DOHH2 (cell line): ENCODE data around the gene LIMS1.
"Not testable (repeated sequence)": the region's sequence is repeated elsewhere in the genome, so short reads cannot be mapped to it uniquely, and the experiment has no call there.

Experiments
- EZH2phosphoT487 ChIP-seq: fragments of 200-600 bp; sonication (generic); IDR thresholded peaks from 2 replicates; pipeline ENCODE4 v1.6.1; 2017; ENCODE audit warnings: borderline replicate concordance, mild to moderate bottlenecking, antibody characterized with exemption, low read length, moderate library complexity, mixed read lengths
- TF ChIP-seq, protein P1 (sequence below): fragments of 200-600 bp; sonication (generic); IDR thresholded peaks from one replicate; pipeline ENCODE4 v1.5.1; 2014; ENCODE audit warnings: antibody characterized with exemption, mild to moderate bottlenecking, low read depth, low read length; ENCODE audit not compliant: poor library complexity, severe bottlenecking

DNA sequence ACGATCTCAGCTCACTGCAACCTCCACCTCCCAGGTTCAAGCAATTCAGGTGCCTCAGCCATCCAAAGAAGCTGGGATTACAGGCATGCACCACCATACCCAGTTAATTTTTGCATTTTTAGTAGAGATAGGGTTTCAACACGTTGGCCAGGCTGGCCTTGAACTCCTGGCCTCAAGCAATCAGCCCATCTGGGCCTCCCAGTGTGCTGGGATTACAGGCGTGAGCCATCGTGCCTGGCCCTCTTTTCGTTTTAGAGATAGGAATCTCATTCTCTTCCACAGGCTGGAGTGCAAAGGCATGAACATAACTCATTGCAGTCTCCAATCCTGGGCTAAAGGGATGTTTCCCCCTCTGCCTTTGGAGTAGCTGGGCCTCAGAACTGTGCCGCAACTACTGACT, 182.7 kb downstream of the LIMS1 start:
- TF ChIP-seq, protein P1, sequence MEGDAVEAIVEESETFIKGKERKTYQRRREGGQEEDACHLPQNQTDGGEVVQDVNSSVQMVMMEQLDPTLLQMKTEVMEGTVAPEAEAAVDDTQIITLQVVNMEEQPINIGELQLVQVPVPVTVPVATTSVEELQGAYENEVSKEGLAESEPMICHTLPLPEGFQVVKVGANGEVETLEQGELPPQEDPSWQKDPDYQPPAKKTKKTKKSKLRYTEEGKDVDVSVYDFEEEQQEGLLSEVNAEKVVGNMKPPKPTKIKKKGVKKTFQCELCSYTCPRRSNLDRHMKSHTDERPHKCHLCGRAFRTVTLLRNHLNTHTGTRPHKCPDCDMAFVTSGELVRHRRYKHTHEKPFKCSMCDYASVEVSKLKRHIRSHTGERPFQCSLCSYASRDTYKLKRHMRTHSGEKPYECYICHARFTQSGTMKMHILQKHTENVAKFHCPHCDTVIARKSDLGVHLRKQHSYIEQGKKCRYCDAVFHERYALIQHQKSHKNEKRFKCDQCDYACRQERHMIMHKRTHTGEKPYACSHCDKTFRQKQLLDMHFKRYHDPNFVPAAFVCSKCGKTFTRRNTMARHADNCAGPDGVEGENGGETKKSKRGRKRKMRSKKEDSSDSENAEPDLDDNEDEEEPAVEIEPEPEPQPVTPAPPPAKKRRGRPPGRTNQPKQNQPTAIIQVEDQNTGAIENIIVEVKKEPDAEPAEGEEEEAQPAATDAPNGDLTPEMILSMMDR: not testable (repeated sequence)
- TF ChIP-seq EZH2phosphoT487: not testable (repeated sequence)
